GM18519 (cell line): ENCODE data around the gene USF1.
"Not testable (repeated sequence)": the region's sequence is repeated elsewhere in the genome, so short reads cannot be mapped to it uniquely, and the experiment has no call there.

ENCODE experiments used
- ATAC-seq: cut with Tn5 transposase; IDR thresholded peaks from one replicate; pipeline ENCODE4 v1.9.1; 2021; ENCODE audit warnings: mild to moderate bottlenecking, moderate library complexity; ENCODE audit not compliant: unreplicated experiment, low FRiP score

Gene USF1

GRCh38 chr1:160997323-160998038 is 48.3 kb downstream of the USF1 start:
- ATAC-seq: no peak

- no peak for ATAC-seq
Measured at GRCh38 chr1:160996178-160996577, 49.6 kb downstream of the USF1 start.

GRCh38 chr1:160993544-160994193 is 52.1 kb downstream of the USF1 start:
- no peak for ATAC-seq

- ATAC-seq: not testable (repeated sequence)
Measured at GRCh38 chr1:160992036-160992435, 53.7 kb downstream of the USF1 start.
